ENCODE data around the gene WNT3A. TPM values are rescaled to one million over a fixed set of nuclear protein-coding genes. Genes with fewer than 3 reads are reported as not detected.

WNT3A gene
- total and polyA plus RNA-seq, 9 of the 15 experiments (the other 6 are each of a cell fraction or from before 2014, with no cell fraction given): not detected

DNA sequence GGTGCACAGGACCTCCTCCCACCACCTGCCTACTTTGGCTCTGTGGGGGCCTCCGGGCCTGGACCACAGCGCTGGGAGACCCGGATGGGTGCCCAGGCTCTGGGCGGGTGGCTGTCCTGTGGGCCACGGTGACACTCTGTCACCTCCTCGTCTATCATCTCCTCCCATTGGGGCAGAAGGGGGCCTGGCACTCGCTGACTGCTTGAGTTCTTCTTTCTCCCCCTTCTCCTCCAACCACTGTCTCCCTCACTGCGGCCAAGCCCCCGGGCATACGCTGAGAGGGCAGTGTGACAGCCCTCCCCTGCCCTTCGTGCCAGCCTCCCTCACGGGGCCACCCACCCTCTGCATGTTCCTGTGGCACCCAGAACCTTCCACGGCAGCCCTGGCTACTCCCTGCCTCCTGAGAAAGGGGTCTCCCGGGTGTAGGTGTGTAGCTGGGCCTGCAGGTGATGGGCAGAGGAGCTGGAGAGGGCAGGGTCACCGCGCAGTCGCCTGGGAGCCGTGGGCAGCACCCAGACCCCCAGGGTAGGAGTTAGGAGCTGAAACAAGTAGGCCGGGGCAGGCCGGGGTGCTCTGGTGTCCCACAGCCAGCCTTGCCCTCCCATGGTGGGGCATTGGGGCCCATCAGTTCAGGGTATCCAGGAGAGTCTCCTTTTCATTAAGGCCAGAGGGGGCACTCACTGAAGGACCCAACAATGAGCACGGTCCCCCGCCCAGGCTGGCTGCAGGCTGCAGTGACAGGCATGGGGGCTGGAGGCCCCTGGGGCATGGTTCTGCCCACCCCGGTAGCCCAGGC lies 66.5 kb downstream of the WNT3A start (continued):
- TF ChIP-seq NBN (IDR thresholded peaks at IDR 0.05; ENCODE audit: low read depth) (no peak), ZBTB1 (CRISPR knock-in tag; IDR thresholded peaks at IDR 0.05; ENCODE audit: borderline replicate concordance, low read depth) (no peak), STAT5A (IDR thresholded peaks at IDR 0.05; ENCODE audit: borderline replicate concordance, low read length) (no peak), ZNF121 (CRISPR knock-in tag; conservative IDR thresholded peaks at IDR 0.05) (no peak), POLR2G (IDR thresholded peaks at IDR 0.05; ENCODE audit: low read depth, low read length) (peak; percentile 48), MGA (IDR thresholded peaks at IDR 0.05) (no peak), WHSC1 (IDR thresholded peaks at IDR 0.05; ENCODE audit: low read length) (no peak), CTCFL (IDR thresholded peaks at IDR 0.05; ENCODE audit: borderline replicate concordance, insufficient read depth, low read depth, low read length, poor library complexity, severe bottlenecking) (no peak)
- TF ChIP-seq, protein P1, sequence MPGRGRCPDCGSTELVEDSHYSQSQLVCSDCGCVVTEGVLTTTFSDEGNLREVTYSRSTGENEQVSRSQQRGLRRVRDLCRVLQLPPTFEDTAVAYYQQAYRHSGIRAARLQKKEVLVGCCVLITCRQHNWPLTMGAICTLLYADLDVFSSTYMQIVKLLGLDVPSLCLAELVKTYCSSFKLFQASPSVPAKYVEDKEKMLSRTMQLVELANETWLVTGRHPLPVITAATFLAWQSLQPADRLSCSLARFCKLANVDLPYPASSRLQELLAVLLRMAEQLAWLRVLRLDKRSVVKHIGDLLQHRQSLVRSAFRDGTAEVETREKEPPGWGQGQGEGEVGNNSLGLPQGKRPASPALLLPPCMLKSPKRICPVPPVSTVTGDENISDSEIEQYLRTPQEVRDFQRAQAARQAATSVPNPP (IDR thresholded peaks at IDR 0.05; ENCODE audit: borderline replicate concordance, insufficient read depth, insufficient read length): no peak
